Ishikawa (cell line): ENCODE data around the gene LIX1L.

Experiments
- CEBPB ChIP-seq: IDR thresholded peaks from 2 replicates; pipeline ENCODE4 v1.6.1; 2012
- CREB1 ChIP-seq: IDR thresholded peaks from 2 replicates; pipeline ENCODE4 v1.6.1; 2012; ENCODE audit warnings: low read depth
- EGR1 ChIP-seq: IDR thresholded peaks from 2 replicates; pipeline ENCODE4 v1.6.1; 2012
- EP300 ChIP-seq: IDR thresholded peaks from 2 replicates; pipeline ENCODE4 v1.6.1; 2012; ENCODE audit warnings: borderline replicate concordance
- FOXM1 ChIP-seq: IDR thresholded peaks from 2 replicates; pipeline ENCODE4 v1.6.1; 2012; ENCODE audit warnings: low read depth, borderline replicate concordance
- MAX ChIP-seq: IDR thresholded peaks from 2 replicates; pipeline ENCODE4 v1.6.1; 2012
- RAD21 ChIP-seq: IDR thresholded peaks from 2 replicates; pipeline ENCODE4 v1.6.1; 2012; ENCODE audit warnings: low read depth
- REST ChIP-seq: IDR thresholded peaks from 2 replicates; pipeline ENCODE4 v1.6.1; 2012; ENCODE audit warnings: low read depth, mild to moderate bottlenecking
- TAF1 ChIP-seq: IDR thresholded peaks from 2 replicates; pipeline ENCODE4 v1.6.1; 2012; ENCODE audit warnings: low read depth, mild to moderate bottlenecking
- TCF12 ChIP-seq: IDR thresholded peaks from 2 replicates; pipeline ENCODE4 v1.6.1; 2012; ENCODE audit warnings: low read depth
- TEAD4 ChIP-seq: IDR thresholded peaks from 2 replicates; pipeline ENCODE4 v1.6.1; 2012
- USF1 ChIP-seq: IDR thresholded peaks from 2 replicates; pipeline ENCODE4 v1.6.1; 2012
- YY1 ChIP-seq: IDR thresholded peaks from 2 replicates; pipeline ENCODE4 v1.6.1; 2012; ENCODE audit warnings: low read depth
- ZBTB7A ChIP-seq: IDR thresholded peaks from 2 replicates; pipeline ENCODE4 v1.6.1; 2012; ENCODE audit warnings: low read depth

- TF ChIP-seq ZBTB7A (no peak), EP300 (no peak), RAD21 (no peak), CEBPB (no peak), MAX (no peak), FOXM1 (no peak), YY1 (no peak), TEAD4 (no peak), REST (no peak), TCF12 (no peak), USF1 (no peak), CREB1 (no peak), EGR1 (no peak), TAF1 (no peak)
Measured at GRCh38 chr1:145995148-145995881, 37.5 kb upstream of the LIX1L start.
